GM23338 (cell line): ENCODE results near the gene CLIC5. TPM values are rescaled to one million over a fixed set of nuclear protein-coding genes. Genes with fewer than 3 reads are reported as not detected.

ENCODE experiments used
- ATAC-seq: fragments of 200-7000 bp; cut with Tn5 transposase; 3 replicates; pipeline ENCODE4 v1.9.1; 2020
- DNase-seq: peaks from one replicate; pipeline ENCODE4 v3.0.0-alpha.2; 2015; ENCODE audit warnings: low spot score
- H2AFZ ChIP-seq: fragments of 200-600 bp; sonication (generic); 2 replicates; pipeline ENCODE4 v1.8.0; 2016; ENCODE audit warnings: antibody characterized with exemption, mild to moderate bottlenecking, moderate library complexity
- H3F3A ChIP-seq: fragments of 200-600 bp; sonication (generic); replicated peaks from 2 replicates; pipeline ENCODE4 v1.8.0; 2017; ENCODE audit warnings: antibody characterized with exemption, mixed run types, low read depth
- H3K27ac ChIP-seq: fragments of 200-600 bp; sonication (generic); 2 replicates; pipeline ENCODE4 v1.6.1; 2016; ENCODE audit warnings: low read depth
- H3K27me3 ChIP-seq: fragments of 200-600 bp; sonication (generic); 2 replicates; pipeline ENCODE4 v1.8.0; 2016; ENCODE audit warnings: mild to moderate bottlenecking, mixed run types, moderate library complexity; ENCODE audit not compliant: insufficient read depth
- H3K36me3 ChIP-seq: fragments of 200-600 bp; sonication (generic); 2 replicates; pipeline ENCODE4 v1.8.0; 2016; ENCODE audit warnings: mild to moderate bottlenecking; ENCODE audit not compliant: insufficient read depth
- H3K4me1 ChIP-seq: fragments of 200-600 bp; sonication (generic); 2 replicates; pipeline ENCODE4 v1.8.0; 2016; ENCODE audit warnings: mild to moderate bottlenecking, moderate library complexity; ENCODE audit not compliant: insufficient read depth
- H3K4me2 ChIP-seq: fragments of 200-600 bp; sonication (generic); 2 replicates; pipeline ENCODE4 v1.7.1; 2017; ENCODE audit warnings: mixed run types
- H3K4me3 ChIP-seq: fragments of 200-600 bp; sonication (generic); 2 replicates; pipeline ENCODE4 v1.6.1; 2016; ENCODE audit warnings: mixed run types
- H3K79me2 ChIP-seq: fragments of 200-600 bp; sonication (generic); replicated peaks from 2 replicates; pipeline ENCODE4 v1.8.0; 2017; ENCODE audit warnings: mild to moderate bottlenecking; ENCODE audit not compliant: insufficient read depth
- H3K9me2 ChIP-seq: fragments of 200-600 bp; sonication (generic); 2 replicates; pipeline ENCODE4 v1.8.0; 2017; ENCODE audit not compliant: insufficient read depth
- H4K20me1 ChIP-seq: fragments of 200-600 bp; sonication (generic); replicated peaks from 2 replicates; pipeline ENCODE4 v1.8.0; 2017; ENCODE audit warnings: mild to moderate bottlenecking; ENCODE audit not compliant: insufficient read depth
- H3K27ac Mint-ChIP-seq: 2 replicates; pipeline ENCODE4 v1.8.0; 2020; ENCODE audit warnings: inconsistent platforms, mild to moderate bottlenecking, moderate library complexity, mixed read lengths
- H3K27me3 Mint-ChIP-seq: 3 replicates; pipeline ENCODE4 v1.8.0; 2022; ENCODE audit warnings: low read depth, mild to moderate bottlenecking, moderate library complexity, mixed read lengths, inconsistent platforms; ENCODE audit not compliant: insufficient read depth, poor library complexity
- H3K36me3 Mint-ChIP-seq: 3 replicates; pipeline ENCODE4 v1.8.0; 2021; ENCODE audit warnings: low read depth, mild to moderate bottlenecking, inconsistent platforms, moderate library complexity, mixed read lengths
- H3K4me1 Mint-ChIP-seq: 3 replicates; pipeline ENCODE4 v1.8.0; 2020; ENCODE audit warnings: mild to moderate bottlenecking, inconsistent platforms, mixed read lengths
- H3K4me3 Mint-ChIP-seq: 3 replicates; pipeline ENCODE4 v1.8.0; 2021; ENCODE audit warnings: moderate library complexity, mild to moderate bottlenecking, inconsistent platforms, mixed read lengths
- H3K9me3 Mint-ChIP-seq: 3 replicates; pipeline ENCODE4 v1.8.0; 2020; ENCODE audit warnings: moderate library complexity, mild to moderate bottlenecking, inconsistent platforms, mixed read lengths
- CREB1 ChIP-seq: fragments of 250-450 bp; sonication (Bioruptor Pico); IDR thresholded peaks from 2 replicates; pipeline ENCODE4 v1.5.0; 2020; ENCODE audit warnings: low read depth, mild to moderate bottlenecking, moderate library complexity
- CTCF ChIP-seq, 2 experiments: fragments of 200-600 bp in 1 of 2; sonication (generic) in 1 of 2; conservative IDR thresholded peaks; 2 replicates each; pipeline versions ENCODE4 v1.5.1 to v1.6.1; 2016 to 2017; ENCODE audit warnings: antibody characterized with exemption in 2 of 2, low read depth in 2 of 2, mild to moderate bottlenecking in 2 of 2, moderate library complexity in 1 of 2
- ETS1 ChIP-seq: IDR thresholded peaks from 2 replicates; pipeline ENCODE4 v1.6.1; 2016; ENCODE audit warnings: antibody characterized with exemption
- EZH2 ChIP-seq: fragments of 200-600 bp; sonication (generic); IDR thresholded peaks from one replicate; pipeline ENCODE4 v1.8.0; 2017; ENCODE audit warnings: antibody characterized with exemption, mild to moderate bottlenecking, low read depth; ENCODE audit not compliant: unreplicated experiment
- EZH2phosphoT487 ChIP-seq: fragments of 200-600 bp; sonication (generic); IDR thresholded peaks from one replicate; pipeline ENCODE4 v1.8.1; 2018; ENCODE audit warnings: antibody characterized with exemption; ENCODE audit not compliant: unreplicated experiment
- JUNB ChIP-seq: IDR thresholded peaks from one replicate; pipeline ENCODE4 v1.6.1; 2016; ENCODE audit warnings: antibody characterized with exemption; ENCODE audit not compliant: unreplicated experiment
- NANOG ChIP-seq: IDR thresholded peaks from 2 replicates; pipeline ENCODE4 v1.6.1; 2016; ENCODE audit warnings: antibody characterized with exemption, borderline replicate concordance
- POLR2AphosphoS5 ChIP-seq: IDR thresholded peaks from 2 replicates; pipeline ENCODE4 v1.6.1; 2016; ENCODE audit warnings: antibody characterized with exemption, low read depth
- STAT1 ChIP-seq: IDR thresholded peaks from one replicate; pipeline ENCODE4 v1.6.1; 2016; ENCODE audit warnings: antibody characterized with exemption; ENCODE audit not compliant: unreplicated experiment
- ZNF114 ChIP-seq: fragments of 250-450 bp; sonication (Bioruptor Pico); IDR thresholded peaks from 2 replicates; pipeline ENCODE4 v1.5.0; 2020; ENCODE audit warnings: mild to moderate bottlenecking, moderate library complexity
- ZNF331 ChIP-seq: fragments of 250-450 bp; sonication (Bioruptor Pico); IDR thresholded peaks from 2 replicates; pipeline ENCODE4 v1.5.0; 2020; ENCODE audit warnings: low read depth, mild to moderate bottlenecking, moderate library complexity
- ZNF462 ChIP-seq: fragments of 250-450 bp; sonication (Bioruptor Pico); IDR thresholded peaks from 2 replicates; pipeline ENCODE4 v1.5.0; 2020; ENCODE audit warnings: mild to moderate bottlenecking, moderate library complexity
- polyA plus RNA-seq: library from polyadenylated mRNA; unstranded; fragments of >200 nt; fragmentation: Nextera tagmentation; extraction: Ambion mirVana; gene quantifications from 2 replicates; pipeline ENCODE4 v1.2.1, GENCODE V29; 2016
- total RNA-seq: library from RNA; depleted of rRNA; stranded (reverse); fragments of >200 nt; shearing (Covaris generic); gene quantifications from 2 replicates; pipeline ENCODE4 v1.2.3, GENCODE V29; 2014

Gene CLIC5
- total and polyA plus RNA-seq, 2 experiments from 2014 or later: 0.08 TPM; not detected in 1

- H3K27me3 Mint-ChIP-seq: no peaks in the 10 kb centered on the region
- Histone ChIP-seq H3K4me3 (no peak overlapping the region), H3K27me3 (no peaks in the 10 kb centered on the region), H3K9me2 (peaks cover 7% of the 10 kb centered on the region; the same call in 1 of the 2 replicates), H3K4me2 (no peak overlapping the region), H3F3A (no peaks in the 10 kb centered on the region), H2AFZ (no peak overlapping the region), H3K4me1 (no peaks in the 10 kb centered on the region), H3K27ac (no peak overlapping the region), H3K79me2 (no peaks in the 10 kb centered on the region), H3K36me3 (no peaks in the 10 kb centered on the region; the same call in 1 of the 2 replicates), H4K20me1 (no peaks in the 10 kb centered on the region)
- H3K4me3 Mint-ChIP-seq: no peak overlapping the region
- no peak for TF ChIP-seq NANOG
- no peak for TF ChIP-seq EZH2
- TF ChIP-seq ZNF462: no peak
- TF ChIP-seq CREB1 (CRISPR knock-in tag): no peak
- TF ChIP-seq POLR2AphosphoS5: no peak
- TF ChIP-seq EZH2phosphoT487: no peak
- no peak for TF ChIP-seq ZNF331 (CRISPR knock-in tag)
- TF ChIP-seq STAT1: no peak
- TF ChIP-seq CTCF (conservative IDR thresholded peaks at IDR 0.05; ENCODE audit: low read depth in 2 of 2): no peak
- no peak for TF ChIP-seq ZNF114 (CRISPR knock-in tag)
- no peak for TF ChIP-seq ETS1
- no peak for TF ChIP-seq JUNB
- H3K4me1 Mint-ChIP-seq: no peaks in the 10 kb centered on the region
- peaks cover 6% of the 10 kb centered on the region; the same call in 2 of the 3 replicates for H3K36me3 Mint-ChIP-seq
- DNase-seq (no peak), ATAC-seq (no peak)
- H3K9me3 Mint-ChIP-seq: peaks cover 14% of the 10 kb centered on the region
- H3K27ac Mint-ChIP-seq: no peak overlapping the region
These were observed 45.8 kb upstream of the CLIC5 start for GRCh38 chr6:46061497-46061896.
